K562 (cell line): Measurements from ENCODE around the gene AK4. TPM values are rescaled to one million over a fixed set of nuclear protein-coding genes. Genes with fewer than 3 reads are reported as not detected.

Experiments
- CTBP1 ChIP-seq: fragments of 450-650 bp; IDR thresholded peaks from 2 replicates; pipeline ENCODE4 v1.6.1; 2016; ENCODE audit warnings: borderline replicate concordance
- DMBX1 ChIP-seq: fragments of 250-450 bp; sonication (Bioruptor Pico); IDR thresholded peaks from 2 replicates; pipeline ENCODE4 v1.8.0; 2022; ENCODE audit warnings: inconsistent platforms, mild to moderate bottlenecking, moderate library complexity, borderline replicate concordance
- EP400 ChIP-seq: fragments of 450-650 bp; IDR thresholded peaks from 2 replicates; pipeline ENCODE4 v1.6.1; 2017; ENCODE audit warnings: antibody characterized with exemption, mild to moderate bottlenecking, moderate library complexity
- NEUROD1 ChIP-seq: fragments of 150-350 bp; IDR thresholded peaks from 2 replicates; pipeline ENCODE4 v1.6.1; 2014; ENCODE audit warnings: borderline replicate concordance, low read length, low read depth; ENCODE audit not compliant: partially characterized antibody
- PHB ChIP-seq: fragments of 250-450 bp; sonication (Bioruptor Pico); IDR thresholded peaks from 2 replicates; pipeline ENCODE4 v1.5.0; 2021
- PTBP1 ChIP-seq: fragments of 200-400 bp; formaldehyde crosslinking; IDR thresholded peaks from 2 replicates; pipeline ENCODE4 v1.6.1; 2017; ENCODE audit warnings: low read depth, low read length
- SFPQ ChIP-seq: fragments of 200-400 bp; formaldehyde crosslinking; IDR thresholded peaks from 2 replicates; pipeline ENCODE4 v1.6.1; 2017; ENCODE audit warnings: mild to moderate bottlenecking, low read depth, low read length, moderate library complexity
- TFAM ChIP-seq: fragments of 250-450 bp; sonication (Bioruptor Pico); conservative IDR thresholded peaks from 2 replicates; pipeline ENCODE4 v1.5.0; 2021; ENCODE audit warnings: mild to moderate bottlenecking, moderate library complexity
- YY1 ChIP-seq, 3 experiments: IDR thresholded peaks; 2 replicates each; pipeline ENCODE4 v1.6.1; 2011; ENCODE audit warnings: low read length in 2 of 3, mild to moderate bottlenecking in 2 of 3, moderate library complexity in 2 of 3, borderline replicate concordance in 1 of 3, control low read depth in 1 of 3, low read depth in 1 of 3; ENCODE audit not compliant: insufficient read depth in 3 of 3, insufficient replicate concordance in 2 of 3, control insufficient read depth in 1 of 3, insufficient read length in 1 of 3; ENCODE audit errors: extremely low read depth in 1 of 3
- ZBTB7A ChIP-seq: IDR thresholded peaks from 2 replicates; pipeline ENCODE4 v1.6.1; 2011; ENCODE audit warnings: low read depth, mild to moderate bottlenecking, low read length, moderate library complexity, borderline replicate concordance; ENCODE audit not compliant: control insufficient read depth
- ZNF586 ChIP-seq: fragments of 450-650 bp; formaldehyde crosslinking; conservative IDR thresholded peaks from 2 replicates; pipeline ENCODE4 v1.4.0; 2020; ENCODE audit warnings: mild to moderate bottlenecking, moderate library complexity
- polyA plus RNA-seq, 8 experiments: library from polyadenylated mRNA; depleted of rRNA in 4 of 8; stranded (reverse) in 5 of 8; unstranded in 3 of 8; fragments of >200 nt; fragmentation: Nextera tagmentation in 2 of 8; fragmentation: Illumina TruSeq in 1 of 8; extraction: Ambion mirVana in 2 of 8; extraction: Trizol in 1 of 8; gene quantifications; 2 replicates each; pipeline versions ENCODE4 v1.2.1 to v1.2.3, GENCODE V29; 2011 to 2014; ENCODE audit warnings: inconsistent platforms in 1 of 8, missing spikeins in 1 of 8
- total RNA-seq, 7 experiments: library from RNA; depleted of rRNA in 6 of 7; stranded (reverse); fragments of >200 nt in 6 of 7; fragmentation: Illumina TruSeq in 2 of 7; extraction: Trizol in 2 of 7; gene quantifications; 2 replicates each; pipeline versions ENCODE4 v1.2.1 to v1.2.3, GENCODE V29; 2011 to 2021; ENCODE audit warnings: low replicate concordance in 1 of 7
- TF ChIP-seq, protein P1 (sequence below), 2 experiments: fragments of 450-650 bp in 1 of 2; sonication (generic) in 1 of 2; formaldehyde crosslinking in 1 of 2; IDR thresholded peaks; 2 replicates each; pipeline versions ENCODE4 v1.7.1 to v1.9.0; 2016 to 2022; ENCODE audit warnings: inconsistent platforms in 1 of 2, mild to moderate bottlenecking in 1 of 2, missing genetic modification reagents in 1 of 2

Gene AK4
- total and polyA plus RNA-seq, 9 of the 15 experiments (the other 6 are each of a cell fraction or from before 2014, with no cell fraction given): 10.4 to 96.6 (median 21.5) TPM

GRCh38 chr1:65230731-65231481 is 82.9 kb downstream of the AK4 start (continued):
- TF ChIP-seq YY1 (IDR thresholded peaks at IDR 0.05; ENCODE audit: borderline replicate concordance in 1 of 3, control insufficient read depth in 1 of 3, extremely low read depth in 1 of 3, insufficient read depth in 3 of 3, insufficient read length in 1 of 3, insufficient replicate concordance in 2 of 3, low read depth in 1 of 3, low read length in 2 of 3) (peak in 1 of 3 experiments; percentile 70), TFAM (no peak), ZBTB7A (no peak), SFPQ (no peak), PTBP1 (no peak), NEUROD1 (peak; percentile 56), ZNF586 (CRISPR knock-in tag) (0 out of 2 replicates have a peak, but pooled peaks have one; percentile 40), EP400 (peak; percentile 62), PHB (CRISPR knock-in tag) (no peak), CTBP1 (peak; percentile 50; the same call in 1 of the 2 replicates), DMBX1 (CRISPR knock-in tag) (peak; percentile 77; the same call in 1 of the 2 replicates)
- TF ChIP-seq, protein P1, sequence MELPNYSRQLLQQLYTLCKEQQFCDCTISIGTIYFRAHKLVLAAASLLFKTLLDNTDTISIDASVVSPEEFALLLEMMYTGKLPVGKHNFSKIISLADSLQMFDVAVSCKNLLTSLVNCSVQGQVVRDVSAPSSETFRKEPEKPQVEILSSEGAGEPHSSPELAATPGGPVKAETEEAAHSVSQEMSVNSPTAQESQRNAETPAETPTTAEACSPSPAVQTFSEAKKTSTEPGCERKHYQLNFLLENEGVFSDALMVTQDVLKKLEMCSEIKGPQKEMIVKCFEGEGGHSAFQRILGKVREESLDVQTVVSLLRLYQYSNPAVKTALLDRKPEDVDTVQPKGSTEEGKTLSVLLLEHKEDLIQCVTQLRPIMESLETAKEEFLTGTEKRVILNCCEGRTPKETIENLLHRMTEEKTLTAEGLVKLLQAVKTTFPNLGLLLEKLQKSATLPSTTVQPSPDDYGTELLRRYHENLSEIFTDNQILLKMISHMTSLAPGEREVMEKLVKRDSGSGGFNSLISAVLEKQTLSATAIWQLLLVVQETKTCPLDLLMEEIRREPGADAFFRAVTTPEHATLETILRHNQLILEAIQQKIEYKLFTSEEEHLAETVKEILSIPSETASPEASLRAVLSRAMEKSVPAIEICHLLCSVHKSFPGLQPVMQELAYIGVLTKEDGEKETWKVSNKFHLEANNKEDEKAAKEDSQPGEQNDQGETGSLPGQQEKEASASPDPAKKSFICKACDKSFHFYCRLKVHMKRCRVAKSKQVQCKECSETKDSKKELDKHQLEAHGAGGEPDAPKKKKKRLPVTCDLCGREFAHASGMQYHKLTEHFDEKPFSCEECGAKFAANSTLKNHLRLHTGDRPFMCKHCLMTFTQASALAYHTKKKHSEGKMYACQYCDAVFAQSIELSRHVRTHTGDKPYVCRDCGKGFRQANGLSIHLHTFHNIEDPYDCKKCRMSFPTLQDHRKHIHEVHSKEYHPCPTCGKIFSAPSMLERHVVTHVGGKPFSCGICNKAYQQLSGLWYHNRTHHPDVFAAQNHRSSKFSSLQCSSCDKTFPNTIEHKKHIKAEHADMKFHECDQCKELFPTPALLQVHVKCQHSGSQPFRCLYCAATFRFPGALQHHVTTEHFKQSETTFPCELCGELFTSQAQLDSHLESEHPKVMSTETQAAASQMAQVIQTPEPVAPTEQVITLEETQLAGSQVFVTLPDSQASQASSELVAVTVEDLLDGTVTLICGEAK (IDR thresholded peaks at IDR 0.05): peak; percentile 37; the same call in 1 of the 2 replicates
- TF ChIP-seq, protein P1 (CRISPR knock-in tag; IDR thresholded peaks at IDR 0.05): no peak
